Pancreas (tissue), 10 donors: ENCODE measurements around the gene CSTF2T. TPM values are rescaled to one million over a fixed set of nuclear protein-coding genes. Genes with fewer than 3 reads are reported as not detected.

Experiments used
- ATAC-seq, 4 donors: fragments of 200-7000 bp; cut with Tn5 transposase; one replicate each; pipeline versions ENCODE4 v1.8.0 to v1.9.1; 2020; ENCODE audit warnings: mild to moderate bottlenecking in 4 of 4, moderate library complexity in 4 of 4
- DNase-seq, 6 donors: peaks; one replicate each; pipeline ENCODE4 v3.0.0-alpha.2; 2020
- FAIRE-seq: peaks from 2 replicates; lab custom pipeline; 2012; peaks lifted over from hg19 to GRCh38; lab: Jason Lieb, UNC
- H3K27ac ChIP-seq, 4 donors: fragments of 200-600 bp; sonication (generic); 1 replicate in 3 of 4; 2 replicates in 1 of 4; pipeline versions ENCODE4 v1.5.0 to v1.8.0; 2020
- H3K27me3 ChIP-seq, 4 donors: fragments of 200-600 bp; one replicate each; pipeline ENCODE4 v1.8.0; 2021
- H3K36me3 ChIP-seq, 3 donors: fragments of 200-600 bp; sonication (generic) in 1 of 3; one replicate each; pipeline versions ENCODE4 v1.5.0 to v1.8.0; 2020 to 2021
- H3K4me1 ChIP-seq, 3 donors: fragments of 200-600 bp; one replicate each; pipeline ENCODE4 v1.8.0; 2021
- H3K4me3 ChIP-seq, 4 donors: fragments of 200-600 bp; sonication (generic) in 2 of 4; one replicate each; pipeline versions ENCODE4 v1.5.0 to v1.8.0; 2020 to 2021
- H3K9me3 ChIP-seq, 4 donors: fragments of 200-600 bp; one replicate each; pipeline ENCODE4 v1.8.0; 2021
- WGBS, 2 donors: extraction: QIAGEN DNeasy Blood & Tissue Kit; methylation state at CpG; one replicate each; pipeline ENCODE4 v1.1.7; 2013; 5-methylcytosine and 5-hydroxymethylcytosine counted together
- intact Hi-C, 3 donors: fragments of 100-400 bp; cut with DNase I; formaldehyde crosslinking; loops; one replicate each; pipeline versions ENCODE4 v1.11.1 to v1.14.2; 2022
- polyA plus RNA-seq, 2 donors: library from polyadenylated mRNA; stranded (reverse); fragments of 200-250 nt; gene quantifications; one replicate each; pipeline ENCODE4 v1.2.3, GENCODE V29; 2013
- total RNA-seq, 6 donors: library from RNA; stranded (reverse); fragmentation: NEBNext Ultra II Directional in 4 of 6; extraction: Animal tissue kit (Norgen Biotek cat#: 25700) in 4 of 6; gene quantifications; one replicate each; pipeline versions ENCODE4 v1.2.1 to v1.2.4, GENCODE V29; 2021 to 2023
- TF ChIP-seq, protein P1 (sequence below), 4 donors: fragments of 200-600 bp; sonication (generic) in 3 of 4; IDR thresholded peaks; one replicate each; pipeline versions ENCODE4 v1.5.0 to v1.8.0; 2021; ENCODE audit warnings: antibody characterized with exemption in 4 of 4
- donor health status: healthy with polysubstance abuse.
- donor health status: DM: no; HTN: no; CAD: no; lungs with moderate emphysema.
- donor health status: DM: no; HTN: no; CAD: no.
- donor health status: control.
- donor health status: control.
- donor health status: Bipolar disorder and iron deficiency.
- donor health status: DM: yes; HTN: yes; CAD: no.
- donor health status: DM: no; HTN: no; CAD: no.
- donor health status: DM: no; HTN: no; CAD: no.
- donor health status: DM: yes; HTN: yes; CAD: no.

The CSTF2T gene
- total and polyA plus RNA-seq, 8 donors, result 4.2 to 13.2 (median 7.8) TPM

DNA sequence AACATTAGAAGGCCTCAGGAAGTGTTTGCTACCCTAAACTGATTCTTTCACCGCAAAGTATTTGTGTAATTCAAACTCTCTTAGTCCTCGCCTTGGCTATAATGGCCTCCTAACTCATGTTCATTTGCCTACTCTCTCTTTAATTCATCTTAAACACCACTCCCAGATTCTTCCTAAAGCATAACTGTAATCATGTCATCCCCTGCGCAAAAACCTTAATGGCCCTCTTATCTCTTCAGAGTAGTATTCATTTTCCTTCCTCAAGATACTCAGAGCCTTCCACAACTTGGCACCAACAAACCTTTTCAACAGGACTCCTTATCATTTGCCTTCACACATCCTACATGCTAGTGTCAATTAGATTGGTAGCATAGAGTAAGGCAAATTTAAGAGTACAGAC is 42.9 kb downstream of the CSTF2T start:
- 88 to 91% methylated on average over 3 of the region's 3 CpGs for WGBS, 2 donors
- Histone ChIP-seq H3K27me3 (no peaks in the 10 kb centered on the region), H3K36me3 (no peaks in the 10 kb centered on the region), H3K4me1 (no peaks in the 10 kb centered on the region), H3K27ac (no peak overlapping the region), H3K9me3 (no peaks in the 10 kb centered on the region), H3K4me3 (no peak overlapping the region)
- DNase-seq (no peak), ATAC-seq (no peak), FAIRE-seq (no peak)
- intact Hi-C loops, result no loop called here
- TF ChIP-seq, protein P1, sequence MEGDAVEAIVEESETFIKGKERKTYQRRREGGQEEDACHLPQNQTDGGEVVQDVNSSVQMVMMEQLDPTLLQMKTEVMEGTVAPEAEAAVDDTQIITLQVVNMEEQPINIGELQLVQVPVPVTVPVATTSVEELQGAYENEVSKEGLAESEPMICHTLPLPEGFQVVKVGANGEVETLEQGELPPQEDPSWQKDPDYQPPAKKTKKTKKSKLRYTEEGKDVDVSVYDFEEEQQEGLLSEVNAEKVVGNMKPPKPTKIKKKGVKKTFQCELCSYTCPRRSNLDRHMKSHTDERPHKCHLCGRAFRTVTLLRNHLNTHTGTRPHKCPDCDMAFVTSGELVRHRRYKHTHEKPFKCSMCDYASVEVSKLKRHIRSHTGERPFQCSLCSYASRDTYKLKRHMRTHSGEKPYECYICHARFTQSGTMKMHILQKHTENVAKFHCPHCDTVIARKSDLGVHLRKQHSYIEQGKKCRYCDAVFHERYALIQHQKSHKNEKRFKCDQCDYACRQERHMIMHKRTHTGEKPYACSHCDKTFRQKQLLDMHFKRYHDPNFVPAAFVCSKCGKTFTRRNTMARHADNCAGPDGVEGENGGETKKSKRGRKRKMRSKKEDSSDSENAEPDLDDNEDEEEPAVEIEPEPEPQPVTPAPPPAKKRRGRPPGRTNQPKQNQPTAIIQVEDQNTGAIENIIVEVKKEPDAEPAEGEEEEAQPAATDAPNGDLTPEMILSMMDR (IDR thresholded peaks at IDR 0.05), result no peak

DNA sequence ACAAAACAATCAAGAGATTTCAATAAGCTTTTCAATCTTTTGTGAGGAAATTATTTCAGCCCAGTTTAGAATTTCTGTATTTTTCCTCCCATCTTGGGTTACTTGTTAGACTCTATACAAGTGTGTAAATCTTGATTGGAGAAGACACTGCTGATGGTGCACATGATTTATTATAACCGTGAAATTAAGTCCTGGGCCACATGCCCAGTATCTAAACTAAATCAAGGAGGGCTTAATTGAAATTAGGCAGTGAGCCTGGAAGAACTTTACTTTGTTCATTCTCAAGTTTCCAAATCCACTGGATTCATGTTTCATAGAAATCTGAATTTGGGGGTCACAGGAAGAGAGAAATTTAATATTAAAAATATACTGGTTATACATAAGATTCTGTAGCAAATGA is 44.5 kb downstream of the CSTF2T start:
- no peak for FAIRE-seq
- H3K27ac ChIP-seq, result no peak overlapping the region
- H3K27me3 ChIP-seq, result no peaks in the 10 kb centered on the region
- ATAC-seq, result no peak
- H3K4me3 ChIP-seq, result no peak overlapping the region
- no peaks in the 10 kb centered on the region for H3K36me3 ChIP-seq
- intact Hi-C loops, result no loop called here
- H3K9me3 ChIP-seq, result no peaks in the 10 kb centered on the region
- no peak for DNase-seq
- WGBS, 2 donors, result 65 to 72% methylated on average over 1 of the region's 1 CpG
- H3K4me1 ChIP-seq, result no peaks in the 10 kb centered on the region
- TF ChIP-seq, protein P1 (IDR thresholded peaks at IDR 0.05), result no peak

DNA sequence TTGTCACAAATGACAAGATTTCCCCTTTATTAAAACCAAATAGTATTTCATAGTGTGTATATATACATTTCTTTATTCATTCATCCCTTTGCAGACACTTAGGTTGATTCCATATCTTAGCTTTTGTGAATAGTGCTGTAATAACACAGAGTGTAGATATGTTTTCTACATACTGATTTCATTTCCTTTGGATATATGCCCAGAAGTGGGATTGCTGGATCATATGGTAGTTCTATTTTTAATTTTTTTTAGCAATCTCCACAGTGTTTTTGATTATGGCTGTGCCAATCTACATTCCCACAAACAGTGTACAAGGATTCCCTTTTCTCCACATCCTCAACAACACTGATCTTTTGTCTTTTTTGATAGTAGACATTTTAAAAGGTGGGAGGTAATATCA is 46.4 kb downstream of the CSTF2T start:
- no peaks in the 10 kb centered on the region for H3K27me3 ChIP-seq
- no peak for DNase-seq
- TF ChIP-seq, protein P1 (IDR thresholded peaks at IDR 0.05), result no peak
- no peaks in the 10 kb centered on the region for H3K4me1 ChIP-seq
- ATAC-seq, result no peak
- no peaks in the 10 kb centered on the region for H3K36me3 ChIP-seq
- H3K4me3 ChIP-seq, result no peak overlapping the region
- H3K9me3 ChIP-seq, result no peaks in the 10 kb centered on the region
- intact Hi-C loops, result no loop called here
- H3K27ac ChIP-seq, result no peak overlapping the region
- peak; percentile 13 for FAIRE-seq

DNA sequence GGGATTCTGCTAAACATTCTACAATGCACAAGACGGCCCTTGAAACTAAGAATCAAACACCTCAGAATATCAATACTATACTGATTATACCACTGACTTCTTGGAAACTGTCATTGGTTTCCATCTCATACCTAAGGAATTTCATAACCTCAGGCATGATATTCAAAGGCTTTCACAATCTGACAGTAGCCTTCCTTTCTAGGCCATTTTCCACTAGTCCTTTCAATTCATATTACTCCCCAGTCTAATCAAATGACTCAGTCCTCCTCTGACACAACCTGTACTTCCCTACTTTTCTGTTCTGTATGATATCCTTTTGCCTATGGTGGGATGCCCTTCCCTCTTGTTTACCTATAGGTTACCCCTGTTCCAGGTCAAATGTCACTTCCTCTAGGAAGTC is 48.3 kb downstream of the CSTF2T start:
- intact Hi-C loops, result no loop called here
- no peak for DNase-seq
- H3K36me3 ChIP-seq, result no peaks in the 10 kb centered on the region
- H3K27ac ChIP-seq, result no peak overlapping the region
- no peak for FAIRE-seq
- no peak for ATAC-seq
- TF ChIP-seq, protein P1 (IDR thresholded peaks at IDR 0.05), result no peak
- H3K27me3 ChIP-seq, result no peaks in the 10 kb centered on the region
- 90 to 97% methylated on average over 1 of the region's 1 CpG for WGBS, 2 donors
- H3K4me3 ChIP-seq, result no peak overlapping the region
- H3K9me3 ChIP-seq, result no peaks in the 10 kb centered on the region
- H3K4me1 ChIP-seq, result no peaks in the 10 kb centered on the region

DNA sequence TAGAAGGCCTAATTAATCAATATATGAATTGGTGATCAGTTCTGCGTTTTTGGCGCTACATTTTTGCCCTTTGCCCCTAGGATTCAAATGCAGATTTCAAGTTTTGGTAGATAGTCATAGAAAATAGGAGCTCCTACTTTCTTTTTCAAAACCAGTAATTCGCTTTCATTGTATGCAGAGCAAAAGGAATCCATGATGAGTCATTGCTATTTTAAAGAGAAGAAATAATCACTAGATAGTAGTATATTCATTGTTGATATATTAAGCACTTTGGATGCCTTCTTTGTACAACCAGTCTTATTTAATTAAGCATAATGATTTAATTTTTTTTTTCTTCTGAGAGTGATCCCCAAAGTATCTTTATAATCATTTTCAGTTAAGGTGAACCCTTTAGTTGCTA is 50.3 kb downstream of the CSTF2T start:
- no peak overlapping the region for H3K27ac ChIP-seq
- ATAC-seq (no peak), FAIRE-seq (no peak), DNase-seq (no peak)
- no peaks in the 10 kb centered on the region for H3K4me1 ChIP-seq
- TF ChIP-seq, protein P1 (IDR thresholded peaks at IDR 0.05), result no peak
- no peak overlapping the region for H3K4me3 ChIP-seq
- 94 to 97% methylated on average over 3 of the region's 3 CpGs for WGBS, 2 donors
- H3K9me3 ChIP-seq, result no peaks in the 10 kb centered on the region
- H3K36me3 ChIP-seq, result no peaks in the 10 kb centered on the region
- H3K27me3 ChIP-seq, result no peaks in the 10 kb centered on the region
- intact Hi-C loops, result no loop called here
